CD14-positive monocyte (primary cell): ENCODE data around the gene NOL6. TPM values are rescaled to one million over a fixed set of nuclear protein-coding genes. Genes with fewer than 3 reads are reported as not detected.

Experiments
- DNase-seq, 3 donors: peaks; one replicate each; pipeline ENCODE4 v3.0.0-alpha.2; 2011 to 2022
- H2AFZ ChIP-seq: 2 replicates; pipeline ENCODE4 v1.6.0; 2012; ENCODE audit warnings: mild to moderate bottlenecking, low read depth, low read length, inconsistent platforms; ENCODE audit not compliant: insufficient read depth, poor library complexity, severe bottlenecking
- H3K27ac ChIP-seq, 2 donors: 1 replicate in 1 of 2; 2 replicates in 1 of 2; pipeline ENCODE4 v1.5.1; 2012 to 2013; ENCODE audit warnings: low read length in 2 of 2, control low read depth in 1 of 2, inconsistent platforms in 1 of 2, low read depth in 1 of 2, mild to moderate bottlenecking in 1 of 2
- H3K27me3 ChIP-seq, 2 donors: one replicate each; pipeline versions ENCODE4 v1.6.0 to v1.6.1; 2011 to 2013; ENCODE audit warnings: low read length in 2 of 2; ENCODE audit not compliant: control insufficient read depth in 2 of 2, insufficient read depth in 2 of 2
- H3K36me3 ChIP-seq, 2 donors: replicated peaks in 1 of 2; 1 replicate in 1 of 2; 2 replicates in 1 of 2; pipeline versions ENCODE4 v1.5.1 to v1.6.1; 2012 to 2013; ENCODE audit warnings: low read length in 2 of 2, control low read depth in 1 of 2, inconsistent platforms in 1 of 2, mild to moderate bottlenecking in 1 of 2; ENCODE audit not compliant: insufficient read depth in 2 of 2, control insufficient read depth in 1 of 2
- H3K4me1 ChIP-seq, 2 donors: 1 replicate in 1 of 2; 2 replicates in 1 of 2; pipeline versions ENCODE4 v1.5.1 to v1.6.1; 2012 to 2013; ENCODE audit warnings: low read length in 2 of 2, control low read depth in 1 of 2, inconsistent platforms in 1 of 2, mild to moderate bottlenecking in 1 of 2, moderate library complexity in 1 of 2; ENCODE audit not compliant: insufficient read depth in 2 of 2, control insufficient read depth in 1 of 2
- H3K4me2 ChIP-seq: replicated peaks from 2 replicates; pipeline ENCODE3; 2012; ENCODE audit warnings: low read length, moderate library complexity, mild to moderate bottlenecking; ENCODE audit not compliant: poor library complexity, severe bottlenecking; ENCODE audit errors: extremely low read depth
- H3K4me3 ChIP-seq, 3 experiments: fragments of 200-600 bp in 1 of 3; sonication (generic) in 1 of 3; replicated peaks in 1 of 3; 1 replicate in 2 of 3; 2 replicates in 1 of 3; pipeline ENCODE4 v1.5.1; 2011 to 2013; ENCODE audit warnings: low read length in 3 of 3, mild to moderate bottlenecking in 3 of 3, control low read depth in 2 of 3, low read depth in 2 of 3, inconsistent platforms in 1 of 3, moderate library complexity in 1 of 3
- H3K79me2 ChIP-seq: 2 replicates; pipeline ENCODE4 v1.6.0; 2012; ENCODE audit warnings: mild to moderate bottlenecking, control low read depth, inconsistent platforms, low read length, moderate library complexity; ENCODE audit not compliant: insufficient read depth
- H3K9ac ChIP-seq: 2 replicates; pipeline ENCODE4 v1.6.0; 2017; ENCODE audit warnings: low read length, mild to moderate bottlenecking; ENCODE audit not compliant: insufficient read depth, poor library complexity, severe bottlenecking
- H3K9me3 ChIP-seq, 2 donors: replicated peaks in 1 of 2; 1 replicate in 1 of 2; 2 replicates in 1 of 2; pipeline versions ENCODE4 v1.5.1 to v1.6.1; 2012 to 2013; ENCODE audit warnings: low read length in 2 of 2, control low read depth in 1 of 2; ENCODE audit not compliant: control insufficient read depth in 1 of 2, insufficient read depth in 1 of 2
- H4K20me1 ChIP-seq: 2 replicates; pipeline ENCODE4 v1.6.0; 2012; ENCODE audit warnings: mild to moderate bottlenecking, low read length, control low read depth, moderate library complexity; ENCODE audit not compliant: insufficient read depth
- H3K27ac Mint-ChIP-seq, 7 donors: one replicate each; pipeline ENCODE4 v1.8.0; 2020; ENCODE audit warnings: mild to moderate bottlenecking in 7 of 7, mixed read lengths in 7 of 7, moderate library complexity in 6 of 7, inconsistent platforms in 2 of 7
- H3K27me3 Mint-ChIP-seq, 3 donors: one replicate each; pipeline ENCODE4 v1.8.0; 2021 to 2022; ENCODE audit warnings: low read depth in 3 of 3, mild to moderate bottlenecking in 3 of 3, mixed read lengths in 3 of 3, moderate library complexity in 3 of 3, inconsistent platforms in 1 of 3
- H3K36me3 Mint-ChIP-seq, 2 donors: one replicate each; pipeline ENCODE4 v1.8.0; 2020; ENCODE audit warnings: mixed read lengths in 2 of 2, inconsistent platforms in 1 of 2, mild to moderate bottlenecking in 1 of 2
- H3K4me1 Mint-ChIP-seq: one replicate; pipeline ENCODE4 v1.8.0; 2020; ENCODE audit warnings: mild to moderate bottlenecking, mixed read lengths
- H3K4me3 Mint-ChIP-seq, 2 donors: one replicate each; pipeline ENCODE4 v1.8.0; 2020; ENCODE audit warnings: mild to moderate bottlenecking in 2 of 2, mixed read lengths in 2 of 2, moderate library complexity in 1 of 2
- H3K9me3 Mint-ChIP-seq, 7 donors: one replicate each; pipeline ENCODE4 v1.8.0; 2020 to 2022; ENCODE audit warnings: mixed read lengths in 7 of 7, mild to moderate bottlenecking in 6 of 7, moderate library complexity in 6 of 7, inconsistent platforms in 2 of 7
- CTCF ChIP-seq: fragments of 200-600 bp; IDR thresholded peaks from one replicate; pipeline ENCODE4 v1.8.0; 2022; ENCODE audit warnings: antibody characterized with exemption, mild to moderate bottlenecking
- WGBS: methylation state at CpG from one replicate; pipeline ENCODE4 v1.1.5; 2013; ENCODE audit warnings: missing lambda C conversion rate; ENCODE audit not compliant: insufficient coverage; 5-methylcytosine and 5-hydroxymethylcytosine counted together
- intact Hi-C, 2 donors: fragments of 100-400 bp; cut with micrococcal nuclease; formaldehyde crosslinking; loops; one replicate each; pipeline versions ENCODE4 v1.15.0 to v1.15.1; 2023
- polyA plus RNA-seq, 3 donors: library from polyadenylated mRNA; depleted of rRNA in 1 of 3; unstranded in 2 of 3; stranded (reverse) in 1 of 3; fragments of 300-500 nt in 2 of 3; fragments of >200 nt in 1 of 3; fragmentation: Illumina TruSeq in 2 of 3; gene quantifications; 1 replicate in 2 of 3; 2 replicates in 1 of 3; pipeline ENCODE4 v1.2.3, GENCODE V29; 2012 to 2021

Gene NOL6
- polyA plus RNA-seq, 3 donors = 4.6 to 21.9 (median 10.1) TPM

- Histone ChIP-seq H3K9ac (no peak overlapping the region), H3K4me2 (no peak overlapping the region), H4K20me1 (no peaks in the 10 kb centered on the region), H3K36me3 (no peaks in the 10 kb centered on the region), H3K9me3 (no peaks in the 10 kb centered on the region), H2AFZ (no peak overlapping the region), H3K27me3 (no peaks in the 10 kb centered on the region), H3K4me3 (no peak overlapping the region), H3K4me1 (no peaks in the 10 kb centered on the region), H3K27ac (no peak overlapping the region), H3K79me2 (no peaks in the 10 kb centered on the region)
- H3K4me3 Mint-ChIP-seq = no peak overlapping the region
- intact Hi-C loops = no loop called here
- peaks cover 2 to 8% (median 3%) of the 10 kb centered on the region in 3 donors for H3K27me3 Mint-ChIP-seq
- DNase-seq = no peak
- H3K9me3 Mint-ChIP-seq = peaks cover 0 to 3% (median 0%) of the 10 kb centered on the region in 7 donors
- no peak for TF ChIP-seq CTCF
- peaks cover under 1% of the 10 kb centered on the region for H3K4me1 Mint-ChIP-seq
- WGBS = 92% methylated on average over 13 of the region's 16 CpGs
- no peaks in the 10 kb centered on the region for H3K36me3 Mint-ChIP-seq
- H3K27ac Mint-ChIP-seq = no peak overlapping the region
Measured at GRCh38 chr9:33434317-33435105, 39.2 kb downstream of the NOL6 start.

DNA sequence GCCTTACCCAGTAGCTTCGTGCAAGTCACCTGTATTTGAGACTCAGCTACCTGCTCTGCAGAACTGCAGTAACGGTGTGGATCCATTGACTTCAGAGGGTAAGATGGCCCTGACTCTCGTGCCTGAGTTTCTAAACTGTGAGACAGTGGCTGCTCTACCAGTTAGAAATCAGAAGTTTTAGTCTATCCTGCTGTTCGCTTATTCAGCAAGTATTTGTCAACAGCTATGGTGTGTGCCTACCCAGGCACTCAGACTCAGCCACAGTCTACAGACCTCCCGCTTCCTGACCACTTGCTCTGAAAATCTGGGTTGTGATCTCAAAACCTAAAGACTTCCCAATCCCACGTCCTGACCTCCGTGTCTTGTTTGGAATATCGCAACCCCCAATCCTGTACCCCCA lies 39.9 kb downstream of the NOL6 start:
- Histone ChIP-seq H3K79me2 (no peaks in the 10 kb centered on the region), H3K9me3 (no peaks in the 10 kb centered on the region), H3K9ac (no peak overlapping the region), H3K27ac (no peak overlapping the region), H3K4me1 (no peaks in the 10 kb centered on the region), H2AFZ (no peak overlapping the region), H3K36me3 (no peaks in the 10 kb centered on the region), H3K27me3 (no peaks in the 10 kb centered on the region), H3K4me3 (no peak overlapping the region), H3K4me2 (no peak overlapping the region), H4K20me1 (no peaks in the 10 kb centered on the region)
- Mint-ChIP-seq H3K27ac (no peak overlapping the region), H3K9me3 (peaks cover 0 to 3% (median 0%) of the 10 kb centered on the region in 7 donors), H3K36me3 (no peaks in the 10 kb centered on the region), H3K4me1 (peaks cover 5% of the 10 kb centered on the region), H3K27me3 (peaks cover 0 to 8% (median 2%) of the 10 kb centered on the region in 3 donors), H3K4me3 (no peak overlapping the region)
- 100% methylated on average over 6 of the region's 8 CpGs for WGBS
- intact Hi-C loops = no loop called here
- no peak for TF ChIP-seq CTCF
- no peak for DNase-seq
